GM10248 (cell line): ENCODE results near the gene SLC46A1.

ENCODE experiments used
- CTCF ChIA-PET: fragments of 300-600 bp; sonication (Branson Sonifier 250); formaldehyde crosslinking; extraction: SDS; loops from one replicate; lab custom pipeline; 2021; ENCODE audit warnings: antibody characterized with exemption; lab: Yijun Ruan, JAX
- POLR2A ChIA-PET: fragments of 350-650 bp; sonication (Branson Sonifier 250); formaldehyde crosslinking; extraction: SDS; loops from one replicate; lab custom pipeline; 2020; ENCODE audit warnings: antibody characterized with exemption; lab: Yijun Ruan, JAX
- DNase-seq: peaks from one replicate; pipeline ENCODE4 v3.0.0; 2012; ENCODE audit errors: extremely low spot score
- TF ChIP-seq, protein P1 (sequence below): IDR thresholded peaks from 2 replicates; pipeline ENCODE4 v1.5.1; 2012; ENCODE audit warnings: mild to moderate bottlenecking, low read depth; ENCODE audit errors: extremely low read depth, missing control alignments, control extremely low read depth

SLC46A1 gene

GRCh38 chr17:28370035-28370743 lies 35.8 kb downstream of the SLC46A1 start, which contains the start of gene VTN:
Gene VTN, minus strand, starts transcription at chr17:28370307. Its CDS starts 104 bp downstream, at chr17:28370203.
- ChIA-PET CTCF (interaction anchor here (1.0 to 4.6 kb wide), 3 partner anchors 12 to 46 kb away, joined by 3 to 20 read pairs (median 5); partner anchors contain the start of genes POLDIP2 and TNFAIP1), POLR2A (interaction anchor here (1.4 kb wide), 1 partner anchor 11 kb away, joined by 3 read pairs; no protein-coding TSS in a partner anchor)
- DNase-seq = no peak
- TF ChIP-seq, protein P1, sequence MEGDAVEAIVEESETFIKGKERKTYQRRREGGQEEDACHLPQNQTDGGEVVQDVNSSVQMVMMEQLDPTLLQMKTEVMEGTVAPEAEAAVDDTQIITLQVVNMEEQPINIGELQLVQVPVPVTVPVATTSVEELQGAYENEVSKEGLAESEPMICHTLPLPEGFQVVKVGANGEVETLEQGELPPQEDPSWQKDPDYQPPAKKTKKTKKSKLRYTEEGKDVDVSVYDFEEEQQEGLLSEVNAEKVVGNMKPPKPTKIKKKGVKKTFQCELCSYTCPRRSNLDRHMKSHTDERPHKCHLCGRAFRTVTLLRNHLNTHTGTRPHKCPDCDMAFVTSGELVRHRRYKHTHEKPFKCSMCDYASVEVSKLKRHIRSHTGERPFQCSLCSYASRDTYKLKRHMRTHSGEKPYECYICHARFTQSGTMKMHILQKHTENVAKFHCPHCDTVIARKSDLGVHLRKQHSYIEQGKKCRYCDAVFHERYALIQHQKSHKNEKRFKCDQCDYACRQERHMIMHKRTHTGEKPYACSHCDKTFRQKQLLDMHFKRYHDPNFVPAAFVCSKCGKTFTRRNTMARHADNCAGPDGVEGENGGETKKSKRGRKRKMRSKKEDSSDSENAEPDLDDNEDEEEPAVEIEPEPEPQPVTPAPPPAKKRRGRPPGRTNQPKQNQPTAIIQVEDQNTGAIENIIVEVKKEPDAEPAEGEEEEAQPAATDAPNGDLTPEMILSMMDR = no peak

DNA sequence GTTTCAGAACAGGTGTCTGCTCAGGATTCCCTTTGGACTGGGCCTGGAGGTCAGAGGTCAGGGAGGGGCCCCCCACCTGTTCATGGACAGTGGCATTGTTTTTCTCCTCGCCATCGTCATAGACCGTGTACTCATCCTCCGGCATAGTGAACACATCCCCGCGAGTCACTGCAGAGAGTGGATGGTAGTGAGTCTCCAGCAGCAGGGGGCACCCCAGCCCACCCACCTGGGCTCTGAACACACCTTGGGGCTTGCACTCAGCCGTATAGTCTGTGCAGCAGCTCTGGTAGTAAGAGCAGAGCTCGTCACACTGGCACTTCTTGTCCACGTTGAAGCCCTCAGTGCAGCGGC lies 36.4 kb downstream of the SLC46A1 start:
- ChIA-PET POLR2A (interaction anchor here (1.4 kb wide), 1 partner anchor 10 kb away, joined by 3 read pairs; no protein-coding TSS in a partner anchor), CTCF (interaction anchor here (1.0 to 4.6 kb wide), 3 partner anchors 12 to 47 kb away, joined by 3 to 20 read pairs (median 5); partner anchors contain the start of genes POLDIP2 and TNFAIP1)
- TF ChIP-seq, protein P1 = no peak
- DNase-seq = no peak

GRCh38 chr17:28368915-28369683 lies 36.9 kb downstream of the SLC46A1 start:
- TF ChIP-seq, protein P1 = no peak
- DNase-seq = no peak
- ChIA-PET POLR2A (interaction anchor here (1.4 to 1.6 kb wide), 2 partner anchors 10 to 11 kb away, joined by 3 to 10 read pairs; partner anchors contain the start of gene POLDIP2), CTCF (interaction anchor here (1.0 to 4.6 kb wide), 3 partner anchors 11 to 47 kb away, joined by 3 to 20 read pairs (median 5); partner anchors contain the start of genes POLDIP2 and TNFAIP1)

GRCh38 chr17:28368306-28368831 lies 37.6 kb downstream of the SLC46A1 start:
- ChIA-PET POLR2A (interaction anchor here (1.6 kb wide), 1 partner anchor 11 kb away, joined by 10 read pairs; the partner anchor contains the start of gene POLDIP2), CTCF (interaction anchor here (1.7 to 4.6 kb wide), 2 partner anchors 10 to 48 kb away, joined by 5 to 20 read pairs; partner anchors contain the start of gene POLDIP2)
- no peak for DNase-seq
- TF ChIP-seq, protein P1 = no peak

- ChIA-PET POLR2A (interaction anchor here (1.5 to 1.6 kb wide), 2 partner anchors 10 to 32 kb away, joined by 6 to 10 read pairs; partner anchors contain the start of genes IFT20, POLDIP2 and TNFAIP1), CTCF (interaction anchor here (0.7 to 4.6 kb wide), 4 partner anchors 10 to 49 kb away, joined by 3 to 20 read pairs (median 4); partner anchors contain the start of gene POLDIP2)
- TF ChIP-seq, protein P1 = no peak
- no peak for DNase-seq
These were observed 38.2 kb downstream of the SLC46A1 start for GRCh38 chr17:28367641-28368305.
